ENCODE data around the gene CNNM2.

The CNNM2 gene

GRCh38 chr10:103123282-103124024 lies 205.4 kb downstream of the CNNM2 start:
- no peaks in the 10 kb centered on the region for H3K9me3 ChIP-seq (ENCODE audit: insufficient read depth, low read depth, low read length)
- no peaks in the 10 kb centered on the region for H3F3A ChIP-seq (ENCODE audit: low read depth)
- H3K4me1 ChIP-seq (ENCODE audit: insufficient read depth, low read length, poor library complexity, severe bottlenecking), result peaks cover 18% of the 10 kb centered on the region
- no peaks in the 10 kb centered on the region for H3K27me3 ChIP-seq (ENCODE audit: insufficient read depth, low read length, poor library complexity, severe bottlenecking)
- no peak overlapping the region for H3K9ac ChIP-seq (ENCODE audit: low read depth, low read length, poor library complexity, severe bottlenecking)
- no peak overlapping the region for H3K4me3 ChIP-seq (ENCODE audit: low read length, poor library complexity, severe bottlenecking)
- peaks cover 14% of the 10 kb centered on the region; the same call in 1 of the 2 replicates for H3K36me3 ChIP-seq (ENCODE audit: insufficient read depth, low read length)
- no peak for TF ChIP-seq EZH2phosphoT487 (IDR thresholded peaks at IDR 0.05; ENCODE audit: borderline replicate concordance)
- H3K9me2 ChIP-seq (replicated peaks; ENCODE audit: low read depth, low read length), result no peaks in the 10 kb centered on the region
- no peak overlapping the region for H2AFZ ChIP-seq (ENCODE audit: low read length)
- no peak overlapping the region for H3K4me2 ChIP-seq (ENCODE audit: low read depth, low read length, poor library complexity, severe bottlenecking)
- peaks cover 40% of the 10 kb centered on the region for H4K20me1 ChIP-seq (ENCODE audit: insufficient read depth, low read length, poor library complexity, severe bottlenecking)
- H3K79me2 ChIP-seq (ENCODE audit: insufficient read depth, low read length), result peaks cover 55% of the 10 kb centered on the region; the same call in 1 of the 2 replicates

GRCh38 chr10:103124420-103125096 lies 206.5 kb downstream of the CNNM2 start:
- no peak overlapping the region for H3K4me3 ChIP-seq (ENCODE audit: low read length, poor library complexity, severe bottlenecking)

DNA sequence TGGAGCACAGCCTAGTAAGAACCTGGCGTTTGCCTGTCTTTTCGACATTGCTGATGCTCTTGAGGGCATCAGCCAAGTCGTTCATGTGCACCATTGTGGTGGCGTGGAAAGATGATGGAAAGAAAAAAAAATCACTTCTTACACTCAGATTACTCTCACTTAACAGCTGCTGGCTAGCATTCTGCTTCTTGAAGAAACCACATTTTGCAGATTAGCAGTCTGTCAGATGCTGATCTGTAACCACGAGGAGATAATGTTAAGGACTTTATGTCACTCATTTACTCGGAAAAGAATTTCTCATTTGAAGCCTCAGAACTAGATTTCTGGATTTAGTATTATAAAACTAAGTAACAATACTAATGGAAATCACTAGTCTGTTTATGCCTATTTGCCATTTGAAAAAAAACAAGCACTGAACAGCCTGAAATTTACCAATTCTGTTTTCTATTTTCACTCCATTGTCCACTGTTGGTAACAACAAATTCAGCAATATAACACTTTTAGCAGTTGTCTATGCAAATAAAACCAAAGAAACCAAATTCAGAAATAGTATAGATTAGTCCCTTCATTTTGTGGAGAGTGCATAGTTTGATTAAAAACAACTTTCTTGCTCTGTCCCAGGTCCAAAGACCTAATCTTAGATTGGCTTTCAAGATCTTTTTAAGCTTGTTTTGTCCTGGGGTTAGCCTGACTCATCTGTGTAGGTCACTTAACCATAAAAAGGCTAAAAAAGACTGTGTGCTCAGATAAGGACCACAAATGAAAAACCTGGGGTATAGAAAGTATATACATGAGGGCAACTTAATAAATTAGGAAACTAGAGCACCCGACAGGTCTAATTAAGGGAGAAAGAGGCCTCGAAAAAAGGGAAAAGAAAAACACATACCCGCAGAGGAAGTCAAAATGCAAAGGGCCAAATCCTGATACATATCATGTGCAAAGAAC lies 207.5 kb downstream of the CNNM2 start:
- Histone ChIP-seq H3K36me3 (ENCODE audit: insufficient read depth, low read length) (peaks cover 14% of the 10 kb centered on the region; the same call in 1 of the 2 replicates), H3K9me3 (ENCODE audit: insufficient read depth, low read depth, low read length) (no peaks in the 10 kb centered on the region), H3K9me2 (replicated peaks; ENCODE audit: low read depth, low read length) (no peaks in the 10 kb centered on the region), H3K4me2 (ENCODE audit: low read depth, low read length, poor library complexity, severe bottlenecking) (peak overlapping the region; percentile 21), H2AFZ (ENCODE audit: low read length) (no peak overlapping the region), H4K20me1 (ENCODE audit: insufficient read depth, low read length, poor library complexity, severe bottlenecking) (peaks cover 33% of the 10 kb centered on the region), H3K27me3 (ENCODE audit: insufficient read depth, low read length, poor library complexity, severe bottlenecking) (no peaks in the 10 kb centered on the region), H3F3A (ENCODE audit: low read depth) (no peaks in the 10 kb centered on the region), H3K79me2 (ENCODE audit: insufficient read depth, low read length) (peaks cover 37% of the 10 kb centered on the region; the same call in 1 of the 2 replicates), H3K4me3 (ENCODE audit: low read length, poor library complexity, severe bottlenecking) (no peak overlapping the region), H3K9ac (ENCODE audit: low read depth, low read length, poor library complexity, severe bottlenecking) (no peak overlapping the region), H3K4me1 (ENCODE audit: insufficient read depth, low read length, poor library complexity, severe bottlenecking) (peaks cover 18% of the 10 kb centered on the region)
- TF ChIP-seq, protein P1, sequence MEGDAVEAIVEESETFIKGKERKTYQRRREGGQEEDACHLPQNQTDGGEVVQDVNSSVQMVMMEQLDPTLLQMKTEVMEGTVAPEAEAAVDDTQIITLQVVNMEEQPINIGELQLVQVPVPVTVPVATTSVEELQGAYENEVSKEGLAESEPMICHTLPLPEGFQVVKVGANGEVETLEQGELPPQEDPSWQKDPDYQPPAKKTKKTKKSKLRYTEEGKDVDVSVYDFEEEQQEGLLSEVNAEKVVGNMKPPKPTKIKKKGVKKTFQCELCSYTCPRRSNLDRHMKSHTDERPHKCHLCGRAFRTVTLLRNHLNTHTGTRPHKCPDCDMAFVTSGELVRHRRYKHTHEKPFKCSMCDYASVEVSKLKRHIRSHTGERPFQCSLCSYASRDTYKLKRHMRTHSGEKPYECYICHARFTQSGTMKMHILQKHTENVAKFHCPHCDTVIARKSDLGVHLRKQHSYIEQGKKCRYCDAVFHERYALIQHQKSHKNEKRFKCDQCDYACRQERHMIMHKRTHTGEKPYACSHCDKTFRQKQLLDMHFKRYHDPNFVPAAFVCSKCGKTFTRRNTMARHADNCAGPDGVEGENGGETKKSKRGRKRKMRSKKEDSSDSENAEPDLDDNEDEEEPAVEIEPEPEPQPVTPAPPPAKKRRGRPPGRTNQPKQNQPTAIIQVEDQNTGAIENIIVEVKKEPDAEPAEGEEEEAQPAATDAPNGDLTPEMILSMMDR (conservative IDR thresholded peaks at IDR 0.05; ENCODE audit: low read length), result no peak
- no peak for TF ChIP-seq EZH2phosphoT487 (IDR thresholded peaks at IDR 0.05; ENCODE audit: borderline replicate concordance)

More at GRCh38 chr10:103124420-103125096, 206.5 kb downstream of the CNNM2 start:
- peaks cover 14% of the 10 kb centered on the region; the same call in 1 of the 2 replicates for H3K36me3 ChIP-seq (ENCODE audit: insufficient read depth, low read length)
- H3F3A ChIP-seq (ENCODE audit: low read depth), result no peaks in the 10 kb centered on the region
- H2AFZ ChIP-seq (ENCODE audit: low read length), result no peak overlapping the region
- H3K9me2 ChIP-seq (replicated peaks; ENCODE audit: low read depth, low read length), result no peaks in the 10 kb centered on the region
- H3K4me1 ChIP-seq (ENCODE audit: insufficient read depth, low read length, poor library complexity, severe bottlenecking), result peaks cover 18% of the 10 kb centered on the region
- peaks cover 46% of the 10 kb centered on the region; the same call in 1 of the 2 replicates for H3K79me2 ChIP-seq (ENCODE audit: insufficient read depth, low read length)
- no peaks in the 10 kb centered on the region for H3K27me3 ChIP-seq (ENCODE audit: insufficient read depth, low read length, poor library complexity, severe bottlenecking)
- H3K9me3 ChIP-seq (ENCODE audit: insufficient read depth, low read depth, low read length), result no peaks in the 10 kb centered on the region
- peaks cover 38% of the 10 kb centered on the region for H4K20me1 ChIP-seq (ENCODE audit: insufficient read depth, low read length, poor library complexity, severe bottlenecking)
- H3K9ac ChIP-seq (ENCODE audit: low read depth, low read length, poor library complexity, severe bottlenecking), result no peak overlapping the region
- H3K4me2 ChIP-seq (ENCODE audit: low read depth, low read length, poor library complexity, severe bottlenecking), result no peak overlapping the region
- TF ChIP-seq, protein P1 (conservative IDR thresholded peaks at IDR 0.05; ENCODE audit: low read length), result no peak
- no peak for TF ChIP-seq EZH2phosphoT487 (IDR thresholded peaks at IDR 0.05; ENCODE audit: borderline replicate concordance)
